SK-N-SH treated with all-trans-retinoic acid at 6 μM for 48 hours (cell line): ENCODE data around the gene MVB12B.

Experiments used
- CSDC2 ChIP-seq: fragments of 250-450 bp; sonication (Bioruptor Pico); IDR thresholded peaks from 2 replicates; pipeline ENCODE4 v1.5.0; 2020; ENCODE audit warnings: mild to moderate bottlenecking, moderate library complexity
- ESRRG ChIP-seq: fragments of 250-450 bp; sonication (Bioruptor Pico); IDR thresholded peaks from 2 replicates; pipeline ENCODE4 v1.6.1; 2021; ENCODE audit warnings: mild to moderate bottlenecking
- PATZ1 ChIP-seq: fragments of 250-450 bp; sonication (Bioruptor Pico); IDR thresholded peaks from 2 replicates; pipeline ENCODE4 v1.8.0; 2020; ENCODE audit warnings: mild to moderate bottlenecking, moderate library complexity, borderline replicate concordance
- SNAI2 ChIP-seq: fragments of 250-450 bp; sonication (Bioruptor Pico); IDR thresholded peaks from 2 replicates; pipeline ENCODE4 v1.5.0; 2020; ENCODE audit warnings: mild to moderate bottlenecking, moderate library complexity
- ZC3H10 ChIP-seq: fragments of 250-450 bp; sonication (Bioruptor Pico); IDR thresholded peaks from 2 replicates; pipeline ENCODE4 v1.5.1; 2021; ENCODE audit warnings: mild to moderate bottlenecking, moderate library complexity
- ZFP30 ChIP-seq: fragments of 450-650 bp; formaldehyde crosslinking; IDR thresholded peaks from 2 replicates; pipeline ENCODE4 v1.5.0; 2022; ENCODE audit warnings: mild to moderate bottlenecking, moderate library complexity
- ZNF565 ChIP-seq: fragments of 450-650 bp; formaldehyde crosslinking; conservative IDR thresholded peaks from 2 replicates; pipeline ENCODE4 v1.5.0; 2020; ENCODE audit warnings: low read depth, mild to moderate bottlenecking, moderate library complexity

DNA sequence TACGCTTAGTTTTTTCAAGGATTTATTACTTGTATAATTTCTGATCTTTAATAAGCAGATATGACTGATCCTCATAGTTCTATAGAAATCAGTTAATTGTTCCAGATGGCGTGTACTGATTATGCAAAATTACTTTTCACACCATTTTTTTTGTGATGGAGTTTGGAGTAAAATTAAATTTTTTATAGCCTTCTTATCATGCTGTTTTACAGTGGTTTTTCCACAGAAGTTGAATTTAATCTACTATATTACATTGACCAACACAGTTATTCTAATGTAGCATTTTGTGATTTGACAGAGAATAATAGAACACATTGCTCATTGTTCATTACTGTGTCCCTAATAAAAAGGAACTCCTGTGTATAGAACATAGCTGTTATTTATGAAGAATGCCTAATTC is 111.1 kb downstream of the MVB12B start:
- TF ChIP-seq SNAI2 (CRISPR knock-in tag) (no peak), ZC3H10 (no peak), CSDC2 (CRISPR knock-in tag) (no peak), PATZ1 (CRISPR knock-in tag) (no peak), ESRRG (CRISPR knock-in tag) (no peak), ZFP30 (CRISPR knock-in tag) (no peak), ZNF565 (no peak)
